ENCODE measurements around the gene CHL1. TPM values are rescaled to one million over a fixed set of nuclear protein-coding genes. Genes with fewer than 3 reads are reported as not detected.

Gene CHL1
- total RNA-seq, 1 donor = 3.6 TPM

GRCh38 chr3:396293-396692, 199.7 kb downstream of the CHL1 start:
- Histone ChIP-seq H3K36me3 (ENCODE audit: insufficient read depth, low read length) (no peaks in the 10 kb centered on the region), H3K4me3 (ENCODE audit: insufficient read depth, low read length) (no peak overlapping the region), H3K9me3 (ENCODE audit: low read depth, low read length) (peaks cover 2% of the 10 kb centered on the region), H3K27me3 (ENCODE audit: insufficient read depth, low read length) (no peaks in the 10 kb centered on the region), H3K79me2 (ENCODE audit: insufficient read depth, low read length) (no peaks in the 10 kb centered on the region), H3K27ac (ENCODE audit: low read depth, low read length) (no peak overlapping the region), H2AFZ (ENCODE audit: low read length) (no peak overlapping the region), H3K4me1 (ENCODE audit: insufficient read depth, low read length) (no peaks in the 10 kb centered on the region), H4K20me1 (ENCODE audit: insufficient read depth, low read length) (no peaks in the 10 kb centered on the region), H3K4me2 (ENCODE audit: insufficient read depth, low read length) (no peak overlapping the region)
- DNase-seq (ENCODE audit: insufficient read length, low spot score, missing footprints) = no peak
- TF ChIP-seq CTCF (IDR thresholded peaks at IDR 0.05; ENCODE audit: extremely low read depth, low read depth, low read length) = no peak

GRCh38 chr3:399647-400046, 203.1 kb downstream of the CHL1 start:
- H2AFZ ChIP-seq (ENCODE audit: low read length) = no peak overlapping the region

GRCh38 chr3:403826-404225, 207.3 kb downstream of the CHL1 start:
- Histone ChIP-seq H3K27ac (ENCODE audit: low read depth, low read length) (no peak overlapping the region), H3K36me3 (ENCODE audit: insufficient read depth, low read length) (no peaks in the 10 kb centered on the region), H3K79me2 (ENCODE audit: insufficient read depth, low read length) (no peaks in the 10 kb centered on the region), H2AFZ (ENCODE audit: low read length) (no peak overlapping the region), H3K4me3 (ENCODE audit: insufficient read depth, low read length) (no peak overlapping the region), H3K27me3 (ENCODE audit: insufficient read depth, low read length) (no peaks in the 10 kb centered on the region), H3K4me2 (ENCODE audit: insufficient read depth, low read length) (no peak overlapping the region), H3K9me3 (ENCODE audit: low read depth, low read length) (peaks cover 3% of the 10 kb centered on the region), H4K20me1 (ENCODE audit: insufficient read depth, low read length) (no peaks in the 10 kb centered on the region), H3K4me1 (ENCODE audit: insufficient read depth, low read length) (no peaks in the 10 kb centered on the region)
- no peak for DNase-seq (ENCODE audit: insufficient read length, low spot score, missing footprints)
- TF ChIP-seq CTCF (IDR thresholded peaks at IDR 0.05; ENCODE audit: extremely low read depth, low read depth, low read length) = no peak

More at GRCh38 chr3:399647-400046, 203.1 kb downstream of the CHL1 start:
- Histone ChIP-seq H3K27me3 (ENCODE audit: insufficient read depth, low read length) (no peaks in the 10 kb centered on the region), H3K27ac (ENCODE audit: low read depth, low read length) (no peak overlapping the region), H3K9me3 (ENCODE audit: low read depth, low read length) (peaks cover under 1% of the 10 kb centered on the region), H3K4me1 (ENCODE audit: insufficient read depth, low read length) (no peaks in the 10 kb centered on the region), H3K4me2 (ENCODE audit: insufficient read depth, low read length) (no peak overlapping the region), H3K4me3 (ENCODE audit: insufficient read depth, low read length) (no peak overlapping the region), H3K36me3 (ENCODE audit: insufficient read depth, low read length) (no peaks in the 10 kb centered on the region), H4K20me1 (ENCODE audit: insufficient read depth, low read length) (no peaks in the 10 kb centered on the region), H3K79me2 (ENCODE audit: insufficient read depth, low read length) (no peaks in the 10 kb centered on the region)
- TF ChIP-seq CTCF (IDR thresholded peaks at IDR 0.05; ENCODE audit: extremely low read depth, low read depth, low read length) = no peak
- DNase-seq (ENCODE audit: insufficient read length, low spot score, missing footprints) = no peak

- no peak overlapping the region for H3K27ac ChIP-seq (ENCODE audit: low read depth, low read length)
- peaks cover 3% of the 10 kb centered on the region for H3K9me3 ChIP-seq (ENCODE audit: low read depth, low read length)
- no peaks in the 10 kb centered on the region for H3K4me1 ChIP-seq (ENCODE audit: insufficient read depth, low read length)
- no peaks in the 10 kb centered on the region for H3K79me2 ChIP-seq (ENCODE audit: insufficient read depth, low read length)
- H3K27me3 ChIP-seq (ENCODE audit: insufficient read depth, low read length) = no peaks in the 10 kb centered on the region
- no peak overlapping the region for H2AFZ ChIP-seq (ENCODE audit: low read length)
- no peaks in the 10 kb centered on the region for H4K20me1 ChIP-seq (ENCODE audit: insufficient read depth, low read length)
- no peak for DNase-seq (ENCODE audit: insufficient read length, low spot score, missing footprints)
- no peak for TF ChIP-seq CTCF (IDR thresholded peaks at IDR 0.05; ENCODE audit: extremely low read depth, low read depth, low read length)
- H3K36me3 ChIP-seq (ENCODE audit: insufficient read depth, low read length) = no peaks in the 10 kb centered on the region
- H3K4me2 ChIP-seq (ENCODE audit: insufficient read depth, low read length) = no peak overlapping the region
- no peak overlapping the region for H3K4me3 ChIP-seq (ENCODE audit: insufficient read depth, low read length)
These were observed 212.4 kb downstream of the CHL1 start for GRCh38 chr3:409011-409410.
